Measurements from ENCODE around the gene GNRHR.
"Not testable (repeated sequence)": the region's sequence is repeated elsewhere in the genome, so short reads cannot be mapped to it uniquely, and the experiment has no call there.

The GNRHR gene

GRCh38 chr4:67725981-67726380, 28.2 kb downstream of the GNRHR start:
- DNase-seq = peak; percentile 22

GRCh38 chr4:67725132-67725531, 29.1 kb downstream of the GNRHR start:
- DNase-seq = no peak

- DNase-seq = no peak
These were observed 30.2 kb downstream of the GNRHR start for GRCh38 chr4:67723949-67724348.

GRCh38 chr4:67723341-67723740, 30.8 kb downstream of the GNRHR start:
- DNase-seq = no peak

- peak; percentile 60 for DNase-seq
These were observed 32.2 kb downstream of the GNRHR start for GRCh38 chr4:67721770-67722597.

GRCh38 chr4:67721315-67721769, 32.8 kb downstream of the GNRHR start:
- no peak for DNase-seq

GRCh38 chr4:67719953-67720617, 34.1 kb downstream of the GNRHR start:
- DNase-seq = no peak

GRCh38 chr4:67718848-67719247, 35.3 kb downstream of the GNRHR start:
- DNase-seq = no peak

- no peak for DNase-seq
These were observed 36.6 kb downstream of the GNRHR start for GRCh38 chr4:67717586-67717985.

GRCh38 chr4:67714955-67715354, 39.2 kb downstream of the GNRHR start:
- DNase-seq = no peak

GRCh38 chr4:67714248-67714583, 40.0 kb downstream of the GNRHR start:
- DNase-seq = no peak

GRCh38 chr4:67713529-67714247, 40.5 kb downstream of the GNRHR start:
- peak; percentile 54 for DNase-seq

- no peak for DNase-seq
These were observed 41.3 kb downstream of the GNRHR start for GRCh38 chr4:67712650-67713528.

GRCh38 chr4:67712000-67712625, 42.1 kb downstream of the GNRHR start:
- DNase-seq = no peak

- not testable (repeated sequence) for DNase-seq
These were observed 47.5 kb downstream of the GNRHR start for GRCh38 chr4:67706682-67707081.

GRCh38 chr4:67704843-67705242, 49.3 kb downstream of the GNRHR start:
- no peak for DNase-seq

- no peak for DNase-seq
These were observed 52.0 kb downstream of the GNRHR start for GRCh38 chr4:67702166-67702565.

- DNase-seq = no peak
These were observed 52.7 kb downstream of the GNRHR start for GRCh38 chr4:67701517-67701850.

- peak; percentile 94 for DNase-seq
These were observed 53.3 kb downstream of the GNRHR start, which contains the start of gene UBA6 for GRCh38 chr4:67700738-67701516. UBA6 (minus strand) TSS chr4:67701155; CDS start chr4:67701119, 36 bp downstream.

- no peak for DNase-seq
These were observed 54.0 kb downstream of the GNRHR start for GRCh38 chr4:67700116-67700737.

- no peak for DNase-seq
These were observed 54.6 kb downstream of the GNRHR start for GRCh38 chr4:67699603-67700002.
